Measurements from ENCODE around the gene IL12RB2.

GRCh38 chr1:67427465-67427864 is 119.8 kb downstream of the IL12RB2 start:
- no peak for TF ChIP-seq GATA3 (IDR thresholded peaks at IDR 0.05; ENCODE audit: low read depth, low read length)
- TF ChIP-seq GATA2 (IDR thresholded peaks at IDR 0.05; ENCODE audit: low read depth, low read length): no peak
